Measurements from ENCODE around the gene ELMO1.

- TF ChIP-seq CTCF (IDR thresholded peaks at IDR 0.05) = no peak
- no peak for TF ChIP-seq POLR2A (IDR thresholded peaks at IDR 0.05)
These were observed 43.4 kb upstream of the ELMO1 start for GRCh38 chr7:37491919-37492694.

Data from ovary (tissue), 3 donors.